ENCODE data around the gene NALCN. TPM values are rescaled to one million over a fixed set of nuclear protein-coding genes. Genes with fewer than 3 reads are reported as not detected.

NALCN gene
- total and polyA plus RNA-seq, 12 donors = 1.4 to 8.3 (median 3.1) TPM

DNA sequence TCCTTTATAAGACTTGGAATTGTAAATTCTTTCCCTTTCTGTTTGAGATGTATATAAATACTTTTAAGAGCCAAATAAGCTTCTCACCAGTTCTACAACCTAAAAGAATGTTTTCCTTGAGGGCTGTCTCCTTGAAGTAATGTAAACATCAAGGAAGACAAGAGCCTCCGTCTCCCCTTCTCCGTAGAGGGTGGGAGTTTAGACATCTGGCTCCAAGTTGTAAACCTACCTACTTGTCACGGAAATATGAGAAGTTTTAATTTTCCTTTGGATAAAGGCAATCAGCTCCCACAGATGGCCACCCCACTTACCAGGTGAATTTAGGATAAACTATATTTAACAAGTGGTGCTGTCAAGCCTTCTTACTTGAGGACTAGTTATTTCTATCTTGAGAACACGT lies 237.9 kb downstream of the NALCN start:
- intact Hi-C loops (cut with DNase I) = no loop called here
- no peak overlapping the region for H3K4me3 ChIP-seq
- no peaks in the 10 kb centered on the region for H3K4me1 ChIP-seq (replicated peaks in 1 of 2)
- 44 to 66% (median 53%) methylated on average over 4 of the region's 4 CpGs for whole genome bisulfite sequencing, 4 donors
- no peaks in the 10 kb centered on the region for H3K36me3 ChIP-seq (replicated peaks in 1 of 2)
- no peak for TF ChIP-seq POLR2A (IDR thresholded peaks at IDR 0.05)
- TF ChIP-seq, protein P1, sequence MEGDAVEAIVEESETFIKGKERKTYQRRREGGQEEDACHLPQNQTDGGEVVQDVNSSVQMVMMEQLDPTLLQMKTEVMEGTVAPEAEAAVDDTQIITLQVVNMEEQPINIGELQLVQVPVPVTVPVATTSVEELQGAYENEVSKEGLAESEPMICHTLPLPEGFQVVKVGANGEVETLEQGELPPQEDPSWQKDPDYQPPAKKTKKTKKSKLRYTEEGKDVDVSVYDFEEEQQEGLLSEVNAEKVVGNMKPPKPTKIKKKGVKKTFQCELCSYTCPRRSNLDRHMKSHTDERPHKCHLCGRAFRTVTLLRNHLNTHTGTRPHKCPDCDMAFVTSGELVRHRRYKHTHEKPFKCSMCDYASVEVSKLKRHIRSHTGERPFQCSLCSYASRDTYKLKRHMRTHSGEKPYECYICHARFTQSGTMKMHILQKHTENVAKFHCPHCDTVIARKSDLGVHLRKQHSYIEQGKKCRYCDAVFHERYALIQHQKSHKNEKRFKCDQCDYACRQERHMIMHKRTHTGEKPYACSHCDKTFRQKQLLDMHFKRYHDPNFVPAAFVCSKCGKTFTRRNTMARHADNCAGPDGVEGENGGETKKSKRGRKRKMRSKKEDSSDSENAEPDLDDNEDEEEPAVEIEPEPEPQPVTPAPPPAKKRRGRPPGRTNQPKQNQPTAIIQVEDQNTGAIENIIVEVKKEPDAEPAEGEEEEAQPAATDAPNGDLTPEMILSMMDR (IDR thresholded peaks at IDR 0.05) = no peak
- H3K9me3 ChIP-seq (replicated peaks in 1 of 3) = no peaks in the 10 kb centered on the region
- no peak overlapping the region for H3K27ac ChIP-seq
- no peak for DNase-seq
- no peaks in the 10 kb centered on the region for H3K27me3 ChIP-seq

DNA sequence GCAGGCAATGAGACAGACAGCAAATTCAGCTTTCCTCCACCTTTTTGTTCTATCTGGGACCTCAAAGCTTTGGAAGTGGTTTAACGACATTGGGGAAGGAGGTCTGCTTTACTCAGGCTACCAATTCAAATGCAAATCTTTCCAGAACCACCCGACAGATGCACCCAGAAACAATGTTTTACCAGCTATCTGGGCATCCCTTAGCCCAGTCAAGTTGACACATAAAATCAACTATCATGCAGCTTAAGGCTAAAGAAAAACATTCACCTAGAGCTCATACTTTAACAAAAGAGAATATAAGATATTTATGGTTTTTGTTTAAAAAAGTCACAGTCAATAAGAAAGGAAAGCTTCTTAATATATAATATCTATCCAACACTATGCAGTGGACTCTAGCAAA lies 246.0 kb downstream of the NALCN start:
- WGBS, 4 donors = 72 to 88% (median 83%) methylated on average over 2 of the region's 2 CpGs
- intact Hi-C loops (cut with DNase I) = no loop called here
- TF ChIP-seq, protein P1 (IDR thresholded peaks at IDR 0.05) = no peak
- no peak for TF ChIP-seq POLR2A (IDR thresholded peaks at IDR 0.05)

GRCh38 chr13:101157261-101157660 lies 259.0 kb downstream of the NALCN start:
- H3K27me3 ChIP-seq = no peaks in the 10 kb centered on the region
- H3K4me1 ChIP-seq (replicated peaks in 1 of 2) = no peaks in the 10 kb centered on the region
- intact Hi-C loops (cut with DNase I) = no loop called here
- H3K9me3 ChIP-seq (replicated peaks in 1 of 3) = no peaks in the 10 kb centered on the region
- H3K36me3 ChIP-seq (replicated peaks in 1 of 2) = no peaks in the 10 kb centered on the region
- H3K27ac ChIP-seq = no peak overlapping the region
- 25 to 38% (median 30%) methylated on average over 1 of the region's 1 CpG for WGBS, 4 donors
- H3K4me3 ChIP-seq = no peak overlapping the region
- TF ChIP-seq, protein P1 (IDR thresholded peaks at IDR 0.05) = no peak
- no peak for TF ChIP-seq POLR2A (IDR thresholded peaks at IDR 0.05)
- DNase-seq = no peak

More for the DNA sequence above, 246.0 kb downstream of the NALCN start:
- H3K27ac ChIP-seq = no peak overlapping the region
- H3K4me1 ChIP-seq (replicated peaks in 1 of 2) = no peaks in the 10 kb centered on the region
- no peaks in the 10 kb centered on the region for H3K36me3 ChIP-seq (replicated peaks in 1 of 2)
- no peak overlapping the region for H3K4me3 ChIP-seq
- H3K9me3 ChIP-seq (replicated peaks in 1 of 3) = no peaks in the 10 kb centered on the region
- H3K27me3 ChIP-seq = no peaks in the 10 kb centered on the region
- DNase-seq = no peak

- WGBS, 4 donors = 47 to 68% (median 56%) methylated on average over 2 of the region's 2 CpGs
- Histone ChIP-seq H3K4me3 (no peak overlapping the region), H3K36me3 (replicated peaks in 1 of 2) (no peaks in the 10 kb centered on the region), H3K9me3 (replicated peaks in 1 of 3) (no peaks in the 10 kb centered on the region), H3K4me1 (replicated peaks in 1 of 2) (no peaks in the 10 kb centered on the region), H3K27ac (no peak overlapping the region), H3K27me3 (no peaks in the 10 kb centered on the region)
- TF ChIP-seq, protein P1 (IDR thresholded peaks at IDR 0.05) = peak in 3 of 6 experiments; percentile 5 to 35 (median 21)
- no peak for TF ChIP-seq POLR2A (IDR thresholded peaks at IDR 0.05)
- intact Hi-C loops (cut with DNase I) = no loop called here
- no peak for DNase-seq
Measured at GRCh38 chr13:101155920-101156319, 260.4 kb downstream of the NALCN start.

Measured in adrenal gland (tissue), 12 donors.